ENCODE measurements around the gene MRRF. TPM values are rescaled to one million over a fixed set of nuclear protein-coding genes. Genes with fewer than 3 reads are reported as not detected.
A peak's percentile ranks its signal among the peaks of the same experiment; 100 is the strongest.

MRRF gene
- total RNA-seq, 2 experiments from 2014 or later, result 76.9 to 84.0 TPM

- DNase-seq, result no peak
- Mint-ChIP-seq H3K36me3 (peaks cover 15% of the 10 kb centered on the region), H3K27ac (no peak overlapping the region), H3K4me1 (peaks cover 3% of the 10 kb centered on the region), H3K4me3 (no peak overlapping the region), H3K9me3 (no peaks in the 10 kb centered on the region), H3K27me3 (no peaks in the 10 kb centered on the region)
Observed at GRCh38 chr9:122251351-122251750, 13.3 kb upstream of the MRRF start.

- DNase-seq, result no peak
- H3K36me3 Mint-ChIP-seq, result peaks cover 12% of the 10 kb centered on the region
- H3K9me3 Mint-ChIP-seq, result no peaks in the 10 kb centered on the region
- H3K4me1 Mint-ChIP-seq, result peaks cover 3% of the 10 kb centered on the region
- no peak overlapping the region for H3K27ac Mint-ChIP-seq
- no peaks in the 10 kb centered on the region for H3K27me3 Mint-ChIP-seq
- no peak overlapping the region for H3K4me3 Mint-ChIP-seq
Observed at GRCh38 chr9:122252796-122253195, 11.9 kb upstream of the MRRF start.

GRCh38 chr9:122254761-122255160, 9.9 kb upstream of the MRRF start:
- H3K4me1 Mint-ChIP-seq, result peaks cover 8% of the 10 kb centered on the region
- H3K4me3 Mint-ChIP-seq, result no peak overlapping the region
- no peak for DNase-seq
- H3K27ac Mint-ChIP-seq, result no peak overlapping the region
- no peaks in the 10 kb centered on the region for H3K9me3 Mint-ChIP-seq
- H3K27me3 Mint-ChIP-seq, result no peaks in the 10 kb centered on the region
- H3K36me3 Mint-ChIP-seq, result peaks cover 14% of the 10 kb centered on the region

GRCh38 chr9:122256206-122256605, 8.5 kb upstream of the MRRF start:
- Mint-ChIP-seq H3K36me3 (peaks cover 12% of the 10 kb centered on the region), H3K4me1 (peaks cover 15% of the 10 kb centered on the region), H3K27ac (no peak overlapping the region), H3K27me3 (no peaks in the 10 kb centered on the region), H3K4me3 (no peak overlapping the region), H3K9me3 (no peaks in the 10 kb centered on the region)
- DNase-seq, result no peak

- Mint-ChIP-seq H3K4me3 (no peak overlapping the region), H3K9me3 (no peaks in the 10 kb centered on the region)
Observed at GRCh38 chr9:122258886-122259415, 5.7 kb upstream of the MRRF start.

GRCh38 chr9:122261469-122261881, 3.2 kb upstream of the MRRF start:
- DNase-seq, result no peak
- Mint-ChIP-seq H3K27ac (no peak overlapping the region), H3K4me1 (peaks cover 42% of the 10 kb centered on the region), H3K36me3 (peaks cover 20% of the 10 kb centered on the region), H3K9me3 (no peaks in the 10 kb centered on the region), H3K27me3 (no peaks in the 10 kb centered on the region), H3K4me3 (no peak overlapping the region)

More at GRCh38 chr9:122258886-122259415, 5.7 kb upstream of the MRRF start:
- Mint-ChIP-seq H3K27me3 (no peaks in the 10 kb centered on the region), H3K27ac (no peak overlapping the region), H3K36me3 (peaks cover 13% of the 10 kb centered on the region), H3K4me1 (peaks cover 37% of the 10 kb centered on the region)
- no peak for DNase-seq

GRCh38 chr9:122262073-122262472, 2.6 kb upstream of the MRRF start:
- peaks cover 43% of the 10 kb centered on the region for H3K4me1 Mint-ChIP-seq
- H3K9me3 Mint-ChIP-seq, result no peaks in the 10 kb centered on the region
- peak overlapping the region; percentile 17 for H3K27ac Mint-ChIP-seq
- no peaks in the 10 kb centered on the region for H3K27me3 Mint-ChIP-seq
- no peak for DNase-seq
- peaks cover 21% of the 10 kb centered on the region for H3K36me3 Mint-ChIP-seq
- H3K4me3 Mint-ChIP-seq, result no peak overlapping the region

GRCh38 chr9:122263699-122264349, 858 bp upstream of the MRRF start:
- peak overlapping the region; percentile 98 for H3K4me3 Mint-ChIP-seq
- peaks cover 48% of the 10 kb centered on the region for H3K4me1 Mint-ChIP-seq
- H3K9me3 Mint-ChIP-seq, result no peaks in the 10 kb centered on the region
- peaks cover 21% of the 10 kb centered on the region for H3K36me3 Mint-ChIP-seq
- no peak for DNase-seq
- H3K27ac Mint-ChIP-seq, result peak overlapping the region; percentile 100
- H3K27me3 Mint-ChIP-seq, result no peaks in the 10 kb centered on the region

GRCh38 chr9:122265149-122265915, 650 bp downstream of the MRRF start:
- Mint-ChIP-seq H3K9me3 (no peaks in the 10 kb centered on the region), H3K27me3 (no peaks in the 10 kb centered on the region), H3K4me1 (peaks cover 41% of the 10 kb centered on the region), H3K27ac (peak overlapping the region; percentile 100), H3K4me3 (peak overlapping the region; percentile 98), H3K36me3 (peaks cover 18% of the 10 kb centered on the region)
- peak; percentile 17 for DNase-seq

GRCh38 chr9:122268041-122268814, 3.5 kb downstream of the MRRF start:
- Mint-ChIP-seq H3K4me1 (peaks cover 29% of the 10 kb centered on the region), H3K4me3 (no peak overlapping the region), H3K36me3 (peaks cover 33% of the 10 kb centered on the region), H3K9me3 (no peaks in the 10 kb centered on the region), H3K27me3 (no peaks in the 10 kb centered on the region), H3K27ac (no peak overlapping the region)
- no peak for DNase-seq

GRCh38 chr9:122274055-122274454, 9.4 kb downstream of the MRRF start:
- Mint-ChIP-seq H3K4me3 (no peak overlapping the region), H3K4me1 (peaks cover 17% of the 10 kb centered on the region), H3K9me3 (peaks cover 2% of the 10 kb centered on the region), H3K27me3 (no peaks in the 10 kb centered on the region), H3K27ac (no peak overlapping the region), H3K36me3 (peaks cover 60% of the 10 kb centered on the region)
- DNase-seq, result no peak

- no peak for DNase-seq
- Mint-ChIP-seq H3K4me3 (no peak overlapping the region), H3K9me3 (peaks cover 2% of the 10 kb centered on the region), H3K36me3 (peaks cover 61% of the 10 kb centered on the region), H3K27ac (no peak overlapping the region), H3K4me1 (peaks cover 22% of the 10 kb centered on the region), H3K27me3 (no peaks in the 10 kb centered on the region)
Observed at GRCh38 chr9:122276096-122276495, 11.4 kb downstream of the MRRF start.

- no peak for DNase-seq
- Mint-ChIP-seq H3K27me3 (no peaks in the 10 kb centered on the region), H3K4me3 (no peak overlapping the region), H3K9me3 (peaks cover 2% of the 10 kb centered on the region), H3K4me1 (peaks cover 19% of the 10 kb centered on the region), H3K36me3 (peaks cover 62% of the 10 kb centered on the region), H3K27ac (no peak overlapping the region)
Observed at GRCh38 chr9:122277285-122277897, 12.7 kb downstream of the MRRF start.

- Mint-ChIP-seq H3K27me3 (no peaks in the 10 kb centered on the region), H3K4me3 (no peak overlapping the region), H3K4me1 (peaks cover 11% of the 10 kb centered on the region), H3K36me3 (peaks cover 37% of the 10 kb centered on the region), H3K27ac (no peak overlapping the region), H3K9me3 (no peaks in the 10 kb centered on the region)
- DNase-seq, result no peak
Observed at GRCh38 chr9:122281368-122281767, 16.7 kb downstream of the MRRF start.

- no peak for DNase-seq
- Mint-ChIP-seq H3K36me3 (peaks cover 19% of the 10 kb centered on the region), H3K9me3 (no peaks in the 10 kb centered on the region), H3K4me3 (no peak overlapping the region), H3K27ac (no peak overlapping the region), H3K4me1 (peaks cover 7% of the 10 kb centered on the region), H3K27me3 (no peaks in the 10 kb centered on the region)
Observed at GRCh38 chr9:122286764-122287163, 22.1 kb downstream of the MRRF start.

All from activated naive CD8-positive, alpha-beta T cell treated with anti-CD3 and anti-CD28 coated beads for 36 hours (primary cell).